A673 (cell line): Measurements from ENCODE around the gene GAPVD1. TPM values are rescaled to one million over a fixed set of nuclear protein-coding genes. Genes with fewer than 3 reads are reported as not detected.

Experiments used
- BruUV-seq: library from RNA; stranded (reverse); fragments of 400-500 nt; replicated peaks from 2 replicates; lab custom pipeline; 2021; lab: Mats Ljungman, UMichigan
- CTCF ChIA-PET: fragments of 300-600 bp; sonication (Branson Sonifier 250); formaldehyde crosslinking; loops from one replicate; lab custom pipeline; 2022; ENCODE audit warnings: antibody characterized with exemption; lab: Charles Lee
- POLR2A ChIA-PET: fragments of 300-600 bp; sonication (Branson Sonifier 250); formaldehyde crosslinking; loops from one replicate; lab custom pipeline; 2022; ENCODE audit warnings: antibody characterized with exemption; ENCODE audit not compliant: low non-redundant PET; lab: Charles Lee
- DNase-seq: peaks from one replicate; pipeline ENCODE4 v3.0.0-alpha.2; 2015; ENCODE audit warnings: low spot score
- H3K27ac ChIP-seq: fragments of 200-600 bp; sonication (generic); 2 replicates; pipeline ENCODE4 v1.5.1; 2016; ENCODE audit warnings: mixed run types, low read depth, mild to moderate bottlenecking, mixed read lengths, antibody characterized with exemption, low read length; ENCODE audit not compliant: poor library complexity, severe bottlenecking
- H3K27me3 ChIP-seq: fragments of 200-600 bp; sonication (generic); replicated peaks from 2 replicates; pipeline ENCODE4 v1.6.1; 2017; ENCODE audit warnings: mixed run types, low read depth, mild to moderate bottlenecking, mixed read lengths, antibody characterized with exemption, low read length; ENCODE audit not compliant: insufficient read depth, poor library complexity
- H3K36me3 ChIP-seq: fragments of 200-600 bp; sonication (generic); 2 replicates; pipeline ENCODE4 v1.6.1; 2016; ENCODE audit warnings: mixed run types, mild to moderate bottlenecking, mixed read lengths, antibody characterized with exemption, low read length; ENCODE audit not compliant: insufficient read depth, poor library complexity, severe bottlenecking
- H3K4me1 ChIP-seq: fragments of 200-600 bp; sonication (generic); 2 replicates; pipeline ENCODE4 v1.6.1; 2017; ENCODE audit warnings: mixed run types, mild to moderate bottlenecking, mixed read lengths, antibody characterized with exemption, low read length; ENCODE audit not compliant: insufficient read depth, poor library complexity, severe bottlenecking
- H3K4me3 ChIP-seq: fragments of 200-600 bp; sonication (generic); 2 replicates; pipeline ENCODE4 v1.5.1; 2016; ENCODE audit warnings: low read depth, mixed run types, mild to moderate bottlenecking, mixed read lengths, low read length; ENCODE audit not compliant: poor library complexity, severe bottlenecking
- H3K9me3 ChIP-seq: fragments of 200-600 bp; sonication (generic); 2 replicates; pipeline ENCODE4 v1.6.1; 2016; ENCODE audit warnings: mixed run types, low read depth, mild to moderate bottlenecking, mixed read lengths, antibody characterized with exemption, low read length; ENCODE audit not compliant: poor library complexity, severe bottlenecking
- EZH2 ChIP-seq: fragments of 200-600 bp; sonication (generic); IDR thresholded peaks from 2 replicates; pipeline ENCODE4 v1.6.1; 2017; ENCODE audit warnings: borderline replicate concordance, low read depth, mild to moderate bottlenecking, mixed read lengths, antibody characterized with exemption, low read length; ENCODE audit not compliant: poor library complexity, severe bottlenecking
- intact Hi-C: fragments of 100-400 bp; cut with micrococcal nuclease; formaldehyde crosslinking; loops from one replicate; pipeline ENCODE4 v1.10.0; 2022; ENCODE audit not compliant: unreplicated experiment
- total RNA-seq: library from RNA; stranded (reverse); gene quantifications from 2 replicates; pipeline ENCODE4 v1.2.3, GENCODE V29; 2021
- TF ChIP-seq, protein P1 (sequence below): fragments of 300-800, 200-600 bp; sonication (generic); conservative IDR thresholded peaks from 2 replicates; pipeline ENCODE4 v1.5.1; 2017; ENCODE audit warnings: low read depth, mild to moderate bottlenecking, antibody characterized with exemption, low read length, moderate library complexity, mixed read lengths

The GAPVD1 gene
- total RNA-seq, 1 experiment from 2014 or later, result 55.3 TPM

DNA sequence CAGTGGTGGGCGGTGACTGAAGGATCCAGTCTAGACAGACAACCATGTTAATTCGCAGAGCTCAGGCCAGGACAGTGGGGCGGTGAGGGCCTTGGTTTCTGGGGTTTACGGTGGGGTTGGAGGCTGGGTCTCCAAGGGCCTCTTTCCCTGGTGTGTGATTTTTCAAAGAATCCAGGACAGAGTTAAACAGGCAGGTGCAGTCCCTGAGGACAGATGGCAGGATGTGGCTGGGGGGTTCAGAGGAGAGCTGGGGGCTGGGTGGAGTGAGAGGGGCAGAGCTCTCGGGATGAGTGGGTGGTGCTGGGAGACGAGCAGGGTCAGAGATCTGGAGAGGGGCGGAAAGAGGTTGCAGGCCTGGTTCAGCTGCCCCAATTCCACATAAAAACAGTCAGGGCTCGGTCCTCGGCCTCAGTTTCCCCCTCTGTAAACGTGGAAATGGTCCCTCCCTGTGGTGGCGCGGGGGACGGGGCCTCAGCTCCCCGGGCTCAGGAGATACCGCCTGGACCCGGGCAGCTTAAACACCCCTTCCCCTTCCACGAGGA lies 145.9 kb downstream of the GAPVD1 start:
- Histone ChIP-seq H3K9me3 (no peaks in the 10 kb centered on the region), H3K27me3 (no peaks in the 10 kb centered on the region), H3K36me3 (no peaks in the 10 kb centered on the region), H3K27ac (no peak overlapping the region), H3K4me3 (peak overlapping the region; percentile 63), H3K4me1 (no peaks in the 10 kb centered on the region)
- ChIA-PET CTCF (interaction anchor here (0.6 to 1.2 kb wide), 9 partner anchors 135 to 1507 kb away, joined by 3 to 6 read pairs (median 3); partner anchors contain the start of genes GAPVD1 and RALGPS1), POLR2A (no interaction called here)
- no TSS peak for BruUV-seq
- intact Hi-C loops, result loop anchor here (10.0 kb wide), 1 partner anchor 987 kb away; no protein-coding TSS in a partner anchor
- TF ChIP-seq, protein P1, sequence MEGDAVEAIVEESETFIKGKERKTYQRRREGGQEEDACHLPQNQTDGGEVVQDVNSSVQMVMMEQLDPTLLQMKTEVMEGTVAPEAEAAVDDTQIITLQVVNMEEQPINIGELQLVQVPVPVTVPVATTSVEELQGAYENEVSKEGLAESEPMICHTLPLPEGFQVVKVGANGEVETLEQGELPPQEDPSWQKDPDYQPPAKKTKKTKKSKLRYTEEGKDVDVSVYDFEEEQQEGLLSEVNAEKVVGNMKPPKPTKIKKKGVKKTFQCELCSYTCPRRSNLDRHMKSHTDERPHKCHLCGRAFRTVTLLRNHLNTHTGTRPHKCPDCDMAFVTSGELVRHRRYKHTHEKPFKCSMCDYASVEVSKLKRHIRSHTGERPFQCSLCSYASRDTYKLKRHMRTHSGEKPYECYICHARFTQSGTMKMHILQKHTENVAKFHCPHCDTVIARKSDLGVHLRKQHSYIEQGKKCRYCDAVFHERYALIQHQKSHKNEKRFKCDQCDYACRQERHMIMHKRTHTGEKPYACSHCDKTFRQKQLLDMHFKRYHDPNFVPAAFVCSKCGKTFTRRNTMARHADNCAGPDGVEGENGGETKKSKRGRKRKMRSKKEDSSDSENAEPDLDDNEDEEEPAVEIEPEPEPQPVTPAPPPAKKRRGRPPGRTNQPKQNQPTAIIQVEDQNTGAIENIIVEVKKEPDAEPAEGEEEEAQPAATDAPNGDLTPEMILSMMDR, result no peak
- TF ChIP-seq EZH2, result no peak
- no peak for DNase-seq

DNA sequence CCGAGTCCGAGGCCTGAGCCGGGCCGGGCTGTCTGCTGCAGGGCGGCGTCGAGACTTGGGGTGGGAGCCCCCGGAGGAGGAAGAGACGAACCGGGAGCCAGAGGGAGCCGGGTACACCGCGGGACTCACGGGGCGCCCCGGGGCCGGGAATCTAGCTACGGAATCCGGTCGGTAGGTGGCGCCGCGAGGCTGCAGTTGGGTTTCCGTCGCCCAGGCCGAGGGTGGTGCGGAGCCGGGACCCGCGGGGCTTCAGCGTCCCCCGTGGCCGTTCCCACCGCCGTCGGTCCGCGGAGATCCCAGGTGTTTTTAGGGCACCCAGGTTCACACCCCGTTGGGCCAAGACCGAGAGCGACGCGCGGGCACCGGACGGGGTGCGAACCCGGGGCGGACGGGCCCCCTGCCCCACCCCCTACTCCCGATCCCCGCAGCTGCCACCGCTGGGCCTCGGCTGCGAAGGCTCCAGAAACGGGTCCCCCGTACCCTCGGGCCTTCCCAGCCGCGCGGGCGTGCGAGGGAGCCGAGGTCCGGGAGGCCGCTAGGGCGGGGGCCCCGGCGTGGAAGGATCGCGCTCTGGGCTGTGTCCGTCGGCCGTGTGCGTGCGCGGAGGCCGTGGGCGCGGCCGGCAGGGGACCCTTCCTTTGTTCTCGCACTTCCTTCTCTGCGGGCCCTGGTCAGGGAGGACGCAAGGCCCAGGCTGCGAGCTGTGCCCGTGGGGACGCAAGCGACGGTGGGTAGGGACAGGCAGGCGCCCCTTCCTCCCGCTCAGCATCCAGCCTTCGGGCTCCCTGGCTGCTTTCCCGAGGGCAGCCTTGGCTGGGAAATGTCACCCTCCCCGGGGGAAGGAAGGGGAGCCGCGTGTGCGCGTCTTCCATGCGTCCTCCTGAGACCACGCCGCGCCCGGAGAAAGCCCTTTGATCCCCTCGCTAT lies 146.6 kb downstream of the GAPVD1 start:
- TF ChIP-seq EZH2, result no peak
- TF ChIP-seq, protein P1, result peak; percentile 93

DNA sequence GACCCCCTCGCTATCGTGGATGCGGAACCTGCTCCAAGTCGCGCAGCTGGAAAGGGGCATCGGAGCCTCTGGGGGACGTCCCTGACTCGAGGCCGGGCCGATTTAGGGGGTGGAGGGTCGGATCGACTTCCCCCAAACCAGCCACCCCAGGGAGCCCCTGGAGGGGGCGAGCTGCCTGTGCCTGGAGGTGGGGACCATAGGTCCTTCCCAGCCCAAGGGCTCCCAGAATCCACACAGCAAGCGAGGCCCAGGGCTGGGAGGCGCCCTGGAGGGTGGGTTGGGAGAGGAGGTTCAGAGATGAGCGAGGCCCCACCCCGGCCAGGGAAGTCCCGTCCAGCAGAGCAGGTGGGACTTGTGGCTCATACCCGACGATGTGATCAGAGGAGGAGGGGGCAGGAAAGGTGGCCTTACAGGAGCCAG lies 147.6 kb downstream of the GAPVD1 start:
- Histone ChIP-seq H3K4me1 (no peaks in the 10 kb centered on the region), H3K9me3 (no peaks in the 10 kb centered on the region), H3K27me3 (no peaks in the 10 kb centered on the region), H3K4me3 (no peak overlapping the region), H3K36me3 (no peaks in the 10 kb centered on the region), H3K27ac (no peak overlapping the region)
- no TSS peak for BruUV-seq
- POLR2A ChIA-PET, result no interaction called here
- CTCF ChIA-PET, result no interaction called here
- TF ChIP-seq, protein P1, result no peak
- TF ChIP-seq EZH2, result no peak
- DNase-seq, result no peak
- intact Hi-C loops, result loop anchor here (2.0 to 10.0 kb wide), 2 partner anchors 820 to 986 kb away; no protein-coding TSS in a partner anchor

More for the DNA sequence above, 146.6 kb downstream of the GAPVD1 start:
- POLR2A ChIA-PET, result interaction anchor here (0.6 kb wide), 1 partner anchor 448 kb away, joined by 4 read pairs; no protein-coding TSS in a partner anchor
- Histone ChIP-seq H3K27ac (peak overlapping the region; percentile 50), H3K36me3 (no peaks in the 10 kb centered on the region), H3K4me3 (peak overlapping the region; percentile 63), H3K4me1 (no peaks in the 10 kb centered on the region), H3K27me3 (no peaks in the 10 kb centered on the region), H3K9me3 (no peaks in the 10 kb centered on the region)
- DNase-seq, result peak; percentile 86
- intact Hi-C loops, result loop anchor here (2.0 to 10.0 kb wide), 2 partner anchors 821 to 987 kb away; no protein-coding TSS in a partner anchor
- CTCF ChIA-PET, result interaction anchor here (0.6 to 1.2 kb wide), 11 partner anchors 86 to 1507 kb away, joined by 3 to 6 read pairs (median 3); partner anchors contain the start of genes GAPVD1 and RALGPS1
- no TSS peak for BruUV-seq
